A549 (cell line): ENCODE data around the gene CD36.

Experiments used
- CTCF ChIP-seq: fragments of >200 bp; sonication (Bioruptor Twin); formaldehyde crosslinking; IDR thresholded peaks from 3 replicates; pipeline ENCODE4 v1.5.1; 2016
- EHMT2 ChIP-seq: fragments of 200-600 bp; sonication (generic); IDR thresholded peaks from 2 replicates; pipeline ENCODE4 v1.6.1; 2016; ENCODE audit warnings: antibody characterized with exemption, low read depth, mild to moderate bottlenecking, moderate library complexity
- EP300 ChIP-seq, 2 experiments: fragments of >200 bp; sonication (Bioruptor Twin); formaldehyde crosslinking; IDR thresholded peaks; 2 replicates in 1 of 2; 3 replicates in 1 of 2; pipeline ENCODE4 v1.6.1; 2016 to 2017
- NFE2L2 ChIP-seq: fragments of 150-350 bp; conservative IDR thresholded peaks from 2 replicates; pipeline ENCODE4 v1.6.1; 2014; ENCODE audit warnings: low read length
- RARB ChIP-seq: fragments of 250-450 bp; sonication (Bioruptor Pico); IDR thresholded peaks from 2 replicates; pipeline ENCODE4 v1.8.0; 2021; ENCODE audit warnings: mild to moderate bottlenecking, moderate library complexity

- TF ChIP-seq CTCF (no peak), EHMT2 (no peak), RARB (no peak), NFE2L2 (no peak), EP300 (IDR thresholded peaks at IDR 0.05) (no peak)
Observed at GRCh38 chr7:80601999-80602398, 36.4 kb upstream of the CD36 start.
